ENCODE results near the gene SMARCA2.
A peak's percentile ranks its signal among the peaks of the same experiment; 100 is the strongest.
"Not testable (repeated sequence)": the region's sequence is repeated elsewhere in the genome, so short reads cannot be mapped to it uniquely, and the experiment has no call there.

The SMARCA2 gene

DNA sequence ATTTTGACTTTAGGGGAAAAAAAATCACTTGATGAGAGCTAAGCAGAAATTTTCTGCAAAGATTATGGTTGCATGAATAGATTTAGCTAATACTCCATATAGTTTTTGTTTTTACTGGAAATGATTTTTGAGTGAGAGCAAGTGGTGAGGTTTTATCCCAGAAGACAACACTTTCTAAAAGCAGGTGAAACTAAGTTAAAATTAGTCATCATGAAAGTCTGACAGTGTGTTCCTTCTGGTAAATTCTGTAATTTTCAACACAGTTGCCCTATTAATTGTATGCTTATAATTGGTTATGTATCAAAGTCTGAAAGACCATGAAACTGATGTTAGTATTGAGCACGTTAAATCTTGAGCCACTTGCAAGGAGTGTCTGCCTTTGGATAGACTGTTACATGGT is 91.5 kb downstream of the SMARCA2 start:
- DNase-seq = no peak

DNA sequence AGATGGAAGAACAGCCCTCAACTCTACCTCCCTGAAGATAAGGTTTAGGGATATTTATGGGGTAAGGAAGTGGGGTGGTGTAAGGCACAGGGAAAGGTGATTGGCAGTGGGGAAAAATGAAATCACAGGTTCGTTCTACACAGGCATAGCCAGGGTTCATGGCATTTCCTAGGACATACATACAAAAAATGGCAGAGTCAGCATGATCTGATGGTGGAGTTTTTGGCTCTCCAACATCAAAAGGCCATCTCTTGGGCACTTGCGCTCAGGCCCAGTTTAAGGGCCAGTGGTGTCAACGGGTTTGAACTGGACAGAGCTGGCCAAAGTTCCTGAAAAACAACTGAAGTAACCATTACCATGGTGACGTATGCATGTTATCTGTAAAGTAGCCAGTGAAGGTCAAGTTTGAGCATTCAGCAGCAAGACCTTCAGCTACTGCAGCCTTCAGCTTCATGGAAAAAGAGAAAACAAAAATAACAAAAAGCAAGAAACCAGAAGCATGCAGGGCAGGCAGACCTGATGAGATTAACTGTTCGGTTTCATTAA is 92.8 kb downstream of the SMARCA2 start:
- DNase-seq = no peak

DNA sequence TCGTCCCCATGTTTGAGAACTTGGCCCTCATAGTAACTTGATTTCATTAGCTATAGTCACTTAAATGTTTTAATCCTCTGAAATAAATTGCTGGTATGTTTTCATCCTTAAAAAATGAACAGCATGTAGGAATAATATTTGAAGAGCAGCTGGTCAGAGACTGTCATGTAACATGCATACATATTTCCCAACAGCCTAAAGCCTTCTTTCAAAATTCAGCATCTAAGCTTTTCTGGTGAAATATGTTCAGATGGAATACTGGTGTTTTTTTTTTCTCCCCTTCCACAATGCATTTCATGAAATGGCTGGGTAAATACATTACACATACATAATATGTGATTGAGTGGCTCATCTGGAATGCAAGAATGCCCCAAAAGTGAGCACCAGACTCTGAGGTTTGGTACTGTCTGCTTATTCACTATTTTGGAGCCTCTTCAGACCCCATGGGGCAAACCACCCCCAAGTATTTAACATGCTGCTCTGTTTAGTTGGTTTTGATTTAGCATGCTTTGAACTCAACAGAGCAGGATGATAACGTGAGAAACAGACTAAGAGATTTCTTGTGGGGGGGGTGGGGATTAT is 94.0 kb downstream of the SMARCA2 start:
- no peak for DNase-seq

DNA sequence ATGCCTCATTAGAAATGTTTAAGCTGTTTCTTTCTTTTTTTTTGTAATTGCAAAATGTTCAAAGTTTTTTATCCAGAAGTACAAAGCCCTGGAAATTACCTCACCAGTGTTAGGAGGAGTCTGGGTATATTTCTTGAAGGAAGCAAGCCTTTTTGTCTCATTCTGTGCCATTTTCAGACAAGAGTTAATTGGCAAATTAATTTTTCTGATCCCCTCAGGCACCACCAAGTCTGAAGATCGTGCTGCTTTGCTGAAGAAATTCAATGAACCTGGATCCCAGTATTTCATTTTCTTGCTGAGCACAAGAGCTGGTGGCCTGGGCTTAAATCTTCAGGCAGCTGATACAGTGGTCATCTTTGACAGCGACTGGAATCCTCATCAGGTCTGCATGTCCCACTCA is 94.9 kb downstream of the SMARCA2 start:
- DNase-seq = no peak

DNA sequence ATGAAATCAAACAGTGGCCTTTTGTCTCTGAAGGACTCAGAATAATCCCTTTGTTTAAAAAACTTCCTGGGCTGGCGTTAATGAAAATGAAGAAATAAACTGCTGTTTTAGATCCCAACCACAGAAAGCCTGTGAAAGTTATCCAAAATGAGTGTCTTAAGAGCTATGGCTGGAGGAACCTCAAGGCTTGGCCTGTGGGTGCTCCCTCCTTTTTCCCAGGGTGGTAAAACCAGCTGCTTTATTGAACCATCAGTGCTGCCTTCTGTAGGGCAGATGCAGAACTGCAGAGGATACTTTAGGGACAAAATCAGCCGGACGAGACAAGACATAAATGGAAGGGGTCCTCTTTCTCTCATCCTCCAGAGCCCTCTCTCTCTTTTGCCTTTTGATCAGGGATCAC is 100.9 kb downstream of the SMARCA2 start:
- DNase-seq = peak; percentile 10

DNA sequence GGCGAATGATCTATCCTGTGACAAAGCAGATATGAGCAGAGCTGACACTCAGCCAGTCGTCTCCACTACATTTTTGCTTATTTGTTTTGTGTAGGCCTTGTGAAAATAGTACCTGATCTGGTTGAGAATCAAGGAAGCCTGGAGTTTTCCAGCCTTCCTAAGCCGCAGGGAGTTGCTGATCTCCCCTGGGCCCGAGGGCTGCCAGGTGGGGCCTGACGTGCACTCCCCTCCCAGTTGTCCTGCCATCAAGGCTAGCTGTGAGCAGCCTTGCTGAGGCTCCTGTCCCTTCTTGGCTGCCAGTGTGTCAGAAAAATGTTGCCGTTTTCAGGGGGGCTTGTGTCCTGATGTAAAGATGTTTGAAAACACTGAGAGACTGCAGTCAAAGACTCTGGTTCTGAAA is 102.4 kb downstream of the SMARCA2 start:
- no peak for DNase-seq

DNA sequence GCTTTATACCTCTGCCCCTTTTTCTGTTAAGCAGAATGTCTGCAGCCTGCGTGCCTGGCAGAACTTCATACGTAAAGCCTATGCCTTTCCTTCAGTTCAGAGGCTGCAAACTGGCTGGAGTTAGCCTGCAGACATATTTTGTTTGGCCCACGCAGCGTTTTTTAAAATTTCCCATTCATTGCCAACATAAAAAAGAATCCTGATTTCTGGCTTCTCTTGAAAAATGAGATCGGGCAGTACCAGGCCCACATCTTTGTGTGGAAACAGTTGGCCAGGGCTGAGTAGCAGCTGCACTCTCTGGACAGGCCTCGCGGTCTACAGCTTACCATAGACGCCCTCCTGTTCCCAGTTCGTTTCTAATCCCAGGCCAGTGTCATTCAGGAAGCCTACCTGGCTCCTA is 104.4 kb downstream of the SMARCA2 start:
- no peak for DNase-seq

DNA sequence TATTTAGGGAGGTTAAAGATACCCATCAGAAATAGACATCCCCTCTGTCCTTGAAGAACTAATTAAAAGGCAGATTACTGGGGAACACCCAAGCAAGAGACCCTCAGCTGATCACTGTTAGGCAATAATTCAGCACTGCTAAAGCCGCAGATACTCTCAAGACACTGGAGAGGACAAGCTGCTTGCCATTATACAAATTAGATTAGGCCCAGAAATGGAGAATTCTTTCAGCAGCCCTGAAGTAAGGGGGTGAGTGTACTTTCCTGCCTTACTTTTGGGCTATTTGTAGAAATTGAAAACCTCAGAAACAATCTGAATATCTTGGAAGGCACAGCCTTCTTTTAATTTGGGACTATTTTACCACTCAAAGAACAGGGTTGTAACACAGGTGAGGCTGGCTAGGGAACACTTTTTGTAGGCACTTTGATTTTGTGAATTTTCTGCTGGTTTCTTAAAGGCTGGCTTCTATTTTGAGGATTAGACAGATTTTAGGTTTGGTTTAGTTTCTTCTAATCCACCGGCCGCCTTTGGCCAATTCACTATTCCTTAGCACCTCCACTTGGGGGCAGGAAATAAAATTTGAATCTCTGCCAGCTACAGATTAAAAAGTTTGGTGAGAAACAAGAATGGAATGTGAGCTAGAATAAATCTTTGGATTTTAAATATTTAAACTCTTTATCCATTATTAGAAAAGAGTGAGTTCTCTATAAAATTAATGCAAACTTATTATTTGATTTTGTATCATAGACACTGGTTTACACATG is 106.0 kb downstream of the SMARCA2 start:
- no peak for DNase-seq

DNA sequence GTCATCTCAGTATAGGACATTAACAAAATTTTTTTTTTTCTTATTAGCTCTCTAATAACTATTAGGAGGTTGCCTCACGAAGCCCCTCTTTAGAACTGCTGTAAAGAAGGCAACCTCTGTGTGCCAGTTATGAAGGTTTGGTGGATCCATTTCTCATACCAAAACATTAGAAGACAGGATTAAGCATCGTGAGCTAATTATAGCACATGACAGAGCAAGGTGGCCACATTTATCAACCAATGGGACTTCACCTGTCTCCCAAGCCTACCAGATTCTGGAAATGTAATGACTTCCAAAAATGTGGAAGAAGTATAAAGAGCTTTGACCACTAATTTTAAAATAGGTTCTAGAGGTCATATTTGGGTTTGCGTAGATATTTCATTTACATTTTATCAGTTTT is 107.2 kb downstream of the SMARCA2 start:
- DNase-seq = no peak

DNA sequence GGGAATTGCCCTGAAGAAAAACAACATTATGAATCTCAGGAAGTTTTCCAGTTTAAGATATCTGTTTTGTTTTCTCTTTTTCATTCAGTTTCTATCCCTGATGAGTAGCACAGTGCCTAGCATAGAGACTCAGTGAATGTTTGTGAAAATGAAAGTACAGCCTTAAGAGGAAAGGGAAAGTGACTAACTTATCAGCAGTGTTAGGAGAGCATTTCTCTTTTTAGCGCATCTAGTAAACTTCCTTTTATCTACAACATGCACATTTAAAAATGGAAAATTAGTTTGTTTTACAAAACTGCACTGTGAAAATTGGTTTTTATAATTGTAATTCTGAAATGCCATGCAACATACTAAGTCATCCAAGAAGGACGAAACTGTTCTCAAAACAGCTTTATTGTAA is 110.8 kb downstream of the SMARCA2 start:
- DNase-seq = peak; percentile 91

DNA sequence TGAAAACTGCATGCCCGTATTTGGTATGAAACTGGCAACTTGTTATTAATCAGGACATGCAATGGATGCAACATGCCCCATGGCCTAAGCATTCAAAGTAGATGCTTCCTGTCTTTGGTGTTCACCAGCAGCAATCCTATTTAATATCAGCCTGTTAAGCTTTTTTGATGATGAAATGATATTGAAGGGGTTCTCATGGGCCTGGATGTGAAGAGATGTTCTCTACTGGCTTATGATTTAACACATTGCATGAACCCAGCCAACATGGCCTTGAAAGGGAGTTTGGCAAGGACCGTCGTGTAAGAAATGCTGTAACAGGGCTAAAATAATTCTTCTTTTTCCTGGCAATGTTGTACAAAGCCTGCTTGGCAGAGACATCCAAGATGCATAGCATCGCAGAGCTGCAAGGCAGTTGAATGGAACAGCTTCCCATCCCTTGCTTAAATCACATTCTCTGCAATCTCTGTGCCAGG is 111.2 kb downstream of the SMARCA2 start:
- DNase-seq = no peak

DNA sequence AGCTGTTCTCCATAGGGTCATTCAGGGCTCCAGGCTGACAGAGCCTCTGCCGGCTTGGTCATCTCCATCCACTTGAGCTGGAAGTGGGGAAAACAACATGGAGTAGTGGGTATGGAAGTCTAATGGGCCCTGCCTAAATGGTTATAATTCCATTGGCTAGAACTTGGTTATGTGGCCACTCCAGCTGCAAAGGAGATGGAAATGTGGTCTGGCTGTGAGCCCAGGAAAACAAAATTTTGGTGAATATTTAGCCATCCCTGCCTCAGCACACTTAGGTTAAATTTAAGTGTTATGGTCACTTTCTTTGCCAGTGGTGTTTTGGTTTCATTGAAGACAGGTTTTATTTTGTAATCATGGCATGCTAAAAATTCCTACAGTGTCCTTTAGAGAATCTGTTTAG is 112.3 kb downstream of the SMARCA2 start:
- no peak for DNase-seq

DNA sequence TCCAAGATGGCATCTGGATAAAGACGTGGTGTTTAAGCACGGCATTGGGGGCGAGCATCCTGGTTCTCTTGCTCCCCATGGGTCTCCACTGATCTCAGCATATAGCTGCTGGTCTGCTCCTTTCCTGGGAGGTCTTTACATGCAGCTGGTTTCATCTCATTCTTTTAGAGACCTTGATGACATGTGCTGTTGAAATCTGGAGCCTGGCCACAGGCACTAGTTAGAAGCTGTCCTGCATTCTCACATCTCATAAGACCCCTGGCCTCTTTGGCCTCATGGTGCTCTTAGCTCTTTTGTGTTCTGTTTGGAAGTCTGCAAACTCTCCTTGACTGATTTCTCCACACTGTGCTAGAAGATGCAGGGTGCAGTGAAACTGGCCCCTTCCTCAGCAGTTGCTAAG is 113.0 kb downstream of the SMARCA2 start:
- DNase-seq = no peak

DNA sequence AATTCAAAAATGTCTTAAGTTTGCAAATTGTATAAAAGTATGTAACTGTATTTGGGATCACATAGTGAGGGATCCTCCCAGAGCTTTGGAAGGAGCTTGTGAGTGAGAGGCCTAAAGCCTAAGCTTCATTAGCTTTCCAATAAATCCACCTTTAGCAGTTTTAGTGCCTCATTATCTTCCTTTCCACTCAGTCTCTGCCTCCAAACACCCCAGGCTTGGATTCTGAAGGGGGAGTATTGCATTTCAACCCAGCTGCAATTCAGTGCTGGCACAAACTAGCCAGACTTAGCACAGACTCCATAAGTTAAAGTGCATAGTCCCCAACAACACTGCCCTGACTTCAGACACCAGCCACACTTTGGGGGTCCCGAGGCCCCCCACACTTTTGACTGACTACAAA is 113.5 kb downstream of the SMARCA2 start:
- DNase-seq = no peak

DNA sequence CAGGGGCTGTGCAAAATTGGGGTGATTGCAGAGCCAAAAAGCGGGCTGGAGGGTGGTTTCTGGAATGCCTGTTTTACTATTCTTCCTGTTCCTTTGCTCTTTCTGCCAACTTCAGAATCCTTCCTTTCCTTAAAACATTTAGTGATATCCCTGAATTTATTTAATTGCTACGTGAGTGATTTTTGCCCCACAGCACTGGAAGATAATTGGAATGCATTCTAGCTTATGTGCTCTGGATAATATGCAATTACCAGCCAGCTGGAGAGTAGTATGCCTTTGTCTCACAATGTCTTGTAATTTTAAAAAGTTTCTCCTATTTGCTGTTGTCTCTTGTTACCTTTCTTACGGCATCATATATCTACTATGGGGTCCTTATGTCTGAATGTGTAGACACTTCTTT is 115.8 kb downstream of the SMARCA2 start:
- no peak for DNase-seq

DNA sequence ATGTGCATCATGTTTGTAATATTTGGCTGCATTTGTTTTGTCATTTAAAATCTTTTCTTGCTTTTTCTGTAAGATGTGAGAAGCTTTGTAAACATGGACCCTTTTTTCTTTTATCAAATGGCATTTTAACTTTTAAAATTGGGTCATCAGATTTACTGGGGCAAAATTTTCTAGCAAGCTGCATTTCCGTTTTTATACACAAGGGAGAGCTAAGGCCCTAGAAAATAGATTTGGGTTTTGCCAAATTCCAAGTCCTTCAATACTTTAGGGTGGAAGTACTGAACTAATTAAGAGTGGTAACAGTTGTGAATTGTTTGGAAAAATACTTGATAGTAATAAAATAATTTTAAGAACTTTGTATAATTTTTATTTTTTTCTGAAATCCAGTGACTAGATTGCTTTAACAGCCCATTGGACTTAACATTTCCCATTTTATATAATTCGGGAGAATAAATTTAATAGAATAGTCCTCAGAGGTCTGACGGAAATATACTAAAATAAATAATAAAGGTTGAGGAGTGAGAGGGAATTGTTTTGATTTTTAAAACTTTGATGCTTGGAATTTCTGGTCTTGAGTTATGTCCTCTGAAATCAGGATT is 117.4 kb downstream of the SMARCA2 start:
- DNase-seq = peak; percentile 42

DNA sequence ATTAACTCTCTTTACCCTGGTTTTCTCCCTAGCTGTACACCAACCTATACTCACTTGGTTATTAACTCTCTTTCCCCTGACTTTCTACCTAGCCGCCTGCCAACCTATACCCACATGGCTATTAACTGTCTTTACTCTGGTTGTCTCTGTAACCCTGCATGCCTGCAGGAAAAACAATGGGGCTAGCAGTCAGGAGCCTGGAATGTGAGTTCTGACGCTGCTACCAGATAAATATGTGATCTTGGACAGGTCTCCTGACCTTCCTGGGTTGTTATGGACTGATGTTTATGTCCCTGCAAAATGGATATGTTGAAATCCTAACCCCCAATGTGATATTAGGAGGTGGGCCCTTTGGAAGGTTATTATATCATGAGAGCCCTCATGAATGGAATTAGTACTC is 119.2 kb downstream of the SMARCA2 start:
- no peak for DNase-seq

DNA sequence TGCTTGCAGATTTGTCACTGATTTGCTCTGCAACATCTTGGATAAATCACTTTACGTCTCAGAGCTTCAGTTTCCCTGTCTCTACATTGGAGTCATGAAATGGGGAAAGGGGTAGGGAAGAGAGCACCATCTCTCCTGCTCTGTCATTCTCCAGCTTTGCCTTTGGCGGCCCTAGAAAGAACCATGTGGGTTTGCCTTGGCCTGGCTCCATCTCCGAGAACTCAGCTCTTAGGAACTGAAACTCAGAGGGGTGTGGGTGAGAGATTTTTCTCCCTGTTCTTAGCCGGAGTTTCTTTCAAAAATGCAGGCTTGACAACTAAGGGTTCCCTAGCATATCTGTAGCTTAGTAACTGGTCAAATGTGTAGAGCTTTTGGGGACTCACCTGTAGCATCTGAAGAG is 123.5 kb downstream of the SMARCA2 start:
- DNase-seq = peak; percentile 37

DNA sequence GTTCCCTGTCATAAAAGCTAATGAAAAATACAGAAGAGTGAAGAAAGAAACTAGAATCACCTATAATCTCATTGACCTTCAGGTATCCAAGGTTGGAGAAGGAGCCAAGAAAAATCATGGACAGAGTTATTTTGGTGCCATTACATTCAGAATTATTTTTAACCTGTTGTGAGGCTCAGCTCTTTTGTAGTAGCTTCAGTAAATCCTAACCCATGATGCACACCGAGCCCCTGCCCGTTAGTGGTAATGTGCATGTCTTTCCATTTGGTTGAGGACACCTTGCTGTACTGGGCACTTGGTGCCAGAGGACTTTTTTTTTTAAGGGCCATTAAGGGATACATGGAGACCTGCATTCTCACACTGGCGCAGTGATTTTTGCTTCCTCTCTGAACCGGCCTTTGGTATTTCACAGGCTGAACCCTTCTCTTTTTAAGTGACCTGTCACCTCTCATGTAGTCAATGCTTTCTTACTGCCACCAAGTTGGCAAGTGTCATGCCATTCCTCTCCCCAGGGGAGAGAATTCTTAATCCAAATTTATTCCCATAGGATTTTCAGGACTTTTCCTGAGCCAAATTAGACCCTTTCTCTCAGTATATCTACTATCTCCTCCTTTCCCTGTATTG is 125.6 kb downstream of the SMARCA2 start:
- DNase-seq = no peak

DNA sequence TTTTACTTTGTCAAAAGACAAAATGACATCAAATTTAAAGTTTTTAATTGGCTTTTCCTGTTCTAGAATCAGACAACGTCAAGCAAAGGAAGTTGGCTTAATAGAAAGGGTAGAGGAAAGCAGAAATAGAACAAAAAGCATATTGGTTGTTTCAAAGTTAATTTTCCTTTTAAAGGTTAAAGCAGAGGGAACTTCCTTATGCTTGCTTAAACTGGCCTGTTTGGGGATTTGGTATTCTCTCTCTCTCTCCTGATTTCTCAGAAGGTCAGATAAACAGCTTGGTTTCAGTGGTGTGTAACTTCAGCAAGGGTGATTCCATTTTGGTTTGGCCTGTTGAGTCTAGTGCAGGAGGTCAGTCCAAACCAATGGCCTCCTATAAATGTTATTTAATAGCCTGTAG is 127.1 kb downstream of the SMARCA2 start:
- peak; percentile 7 for DNase-seq

DNA sequence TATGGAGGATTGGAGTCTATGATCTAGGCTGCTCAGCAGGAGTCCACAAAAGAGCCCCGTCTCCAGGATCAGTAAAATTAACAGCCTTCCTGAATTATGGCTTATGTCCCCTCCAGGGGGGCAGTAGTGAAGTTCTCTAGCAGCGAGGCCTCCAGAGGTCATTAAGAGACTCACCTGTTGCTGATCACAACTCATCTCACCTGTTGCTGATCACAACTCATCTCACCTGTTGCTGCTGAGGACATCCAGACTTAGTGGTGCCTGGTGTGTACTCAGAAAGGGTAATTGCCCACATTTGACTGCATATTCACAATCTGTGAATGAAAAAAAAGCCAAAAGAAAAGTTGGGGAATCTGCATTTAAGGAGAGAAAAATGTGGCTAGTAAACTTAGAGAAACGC is 129.5 kb downstream of the SMARCA2 start:
- DNase-seq = no peak

DNA sequence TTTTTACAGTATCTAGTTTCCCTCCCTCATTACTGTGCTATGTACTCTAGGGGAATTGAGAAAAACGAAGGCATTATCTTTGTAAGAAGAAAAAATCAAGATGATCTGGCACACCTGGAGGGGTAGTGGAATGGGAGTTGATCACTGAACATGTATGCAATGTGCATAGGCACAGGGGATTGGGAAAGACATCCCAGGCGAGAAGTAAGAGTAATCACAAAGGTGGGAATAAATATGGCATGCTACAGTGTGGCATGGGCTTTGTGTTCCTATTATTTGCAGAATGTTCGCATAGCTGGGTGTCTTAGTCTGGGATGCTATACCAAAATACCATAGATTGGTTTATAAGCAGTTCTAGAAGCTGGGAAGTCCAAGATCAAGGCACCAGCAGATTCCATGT is 130.6 kb downstream of the SMARCA2 start:
- no peak for DNase-seq

DNA sequence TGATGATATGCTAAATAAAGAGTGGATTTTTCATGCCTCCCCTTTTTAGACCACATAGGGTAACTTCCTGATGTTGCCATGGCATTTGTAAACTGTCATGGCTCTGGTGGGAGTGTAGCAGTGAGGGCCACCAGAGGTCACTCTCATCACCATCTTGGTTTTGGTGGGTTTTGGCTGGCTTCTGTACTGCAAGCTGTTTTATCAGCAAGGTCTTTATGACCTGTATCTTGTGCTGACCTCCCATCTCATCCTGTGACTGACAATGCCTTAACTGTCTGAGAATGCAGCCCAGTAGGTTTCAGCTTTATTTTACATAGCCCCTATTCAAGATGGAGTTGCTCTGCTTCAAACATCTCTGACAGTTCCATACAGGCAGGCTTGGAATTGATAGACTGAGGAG is 131.6 kb downstream of the SMARCA2 start:
- DNase-seq = not testable (repeated sequence)

DNA sequence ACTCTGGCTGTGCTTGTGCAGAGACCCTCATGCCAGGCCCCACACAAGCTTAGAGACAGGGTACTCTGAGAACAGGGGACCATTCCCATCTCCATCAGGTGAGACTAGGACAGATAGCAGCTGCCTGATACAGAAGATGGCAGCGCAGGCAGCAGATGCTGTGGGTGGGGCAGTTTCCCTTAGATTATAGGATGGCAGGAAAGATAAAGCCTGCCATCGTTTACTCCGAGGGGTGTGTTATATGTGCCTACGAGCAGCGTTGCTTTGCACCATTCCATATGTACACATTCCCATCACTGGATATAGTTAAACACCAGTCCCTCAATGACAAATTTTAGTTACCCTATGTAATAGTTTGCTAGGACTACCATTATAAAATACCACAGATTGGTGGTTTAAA is 135.2 kb downstream of the SMARCA2 start:
- DNase-seq = no peak

Data from inflammatory macrophage treated with lipopolysaccharide for 4 hours (primary cell).